ENCODE results near the gene ARSB.

DNA sequence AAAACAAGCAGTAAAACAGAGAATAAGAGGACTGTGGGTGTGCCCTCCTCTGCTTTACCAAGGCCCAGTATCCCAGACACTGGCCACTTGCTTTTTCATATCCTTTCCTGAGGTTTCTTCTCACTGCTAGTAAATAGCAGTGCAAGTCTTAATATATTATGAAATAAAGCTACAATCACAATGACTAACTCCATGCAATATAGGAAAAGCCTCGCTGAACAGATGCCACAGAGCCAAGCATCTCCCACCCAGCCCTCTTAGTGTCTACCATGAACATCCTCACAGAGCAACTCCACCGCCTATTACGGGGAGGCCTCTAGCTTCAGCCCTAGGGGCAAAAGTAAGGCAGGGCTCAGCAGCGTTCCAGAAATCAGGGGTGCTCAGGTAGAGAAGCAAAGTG lies 205.8 kb downstream of the ARSB start:
- TF ChIP-seq, protein P1, sequence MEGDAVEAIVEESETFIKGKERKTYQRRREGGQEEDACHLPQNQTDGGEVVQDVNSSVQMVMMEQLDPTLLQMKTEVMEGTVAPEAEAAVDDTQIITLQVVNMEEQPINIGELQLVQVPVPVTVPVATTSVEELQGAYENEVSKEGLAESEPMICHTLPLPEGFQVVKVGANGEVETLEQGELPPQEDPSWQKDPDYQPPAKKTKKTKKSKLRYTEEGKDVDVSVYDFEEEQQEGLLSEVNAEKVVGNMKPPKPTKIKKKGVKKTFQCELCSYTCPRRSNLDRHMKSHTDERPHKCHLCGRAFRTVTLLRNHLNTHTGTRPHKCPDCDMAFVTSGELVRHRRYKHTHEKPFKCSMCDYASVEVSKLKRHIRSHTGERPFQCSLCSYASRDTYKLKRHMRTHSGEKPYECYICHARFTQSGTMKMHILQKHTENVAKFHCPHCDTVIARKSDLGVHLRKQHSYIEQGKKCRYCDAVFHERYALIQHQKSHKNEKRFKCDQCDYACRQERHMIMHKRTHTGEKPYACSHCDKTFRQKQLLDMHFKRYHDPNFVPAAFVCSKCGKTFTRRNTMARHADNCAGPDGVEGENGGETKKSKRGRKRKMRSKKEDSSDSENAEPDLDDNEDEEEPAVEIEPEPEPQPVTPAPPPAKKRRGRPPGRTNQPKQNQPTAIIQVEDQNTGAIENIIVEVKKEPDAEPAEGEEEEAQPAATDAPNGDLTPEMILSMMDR (IDR thresholded peaks at IDR 0.05), result no peak
- TF ChIP-seq POLR2A (IDR thresholded peaks at IDR 0.05), result no peak

Measured in breast epithelium (tissue), 3 donors.